GM12864 (cell line): ENCODE data around the gene PARVG.

Source experiments
- DNase-seq: peaks from one replicate; pipeline ENCODE4 v3.0.0-alpha.2; 2011; ENCODE audit warnings: low read depth
- H3K4me3 ChIP-seq: 2 replicates; pipeline ENCODE4 v1.5.1; 2011; ENCODE audit warnings: mild to moderate bottlenecking, low read depth, low read length, control low read depth
- TF ChIP-seq, protein P1 (sequence below): IDR thresholded peaks from 2 replicates; pipeline ENCODE4 v1.5.1; 2011; ENCODE audit warnings: low read depth, mild to moderate bottlenecking, moderate library complexity, low read length, control low read depth, inconsistent platforms; ENCODE audit errors: missing control alignments

The PARVG gene

DNA sequence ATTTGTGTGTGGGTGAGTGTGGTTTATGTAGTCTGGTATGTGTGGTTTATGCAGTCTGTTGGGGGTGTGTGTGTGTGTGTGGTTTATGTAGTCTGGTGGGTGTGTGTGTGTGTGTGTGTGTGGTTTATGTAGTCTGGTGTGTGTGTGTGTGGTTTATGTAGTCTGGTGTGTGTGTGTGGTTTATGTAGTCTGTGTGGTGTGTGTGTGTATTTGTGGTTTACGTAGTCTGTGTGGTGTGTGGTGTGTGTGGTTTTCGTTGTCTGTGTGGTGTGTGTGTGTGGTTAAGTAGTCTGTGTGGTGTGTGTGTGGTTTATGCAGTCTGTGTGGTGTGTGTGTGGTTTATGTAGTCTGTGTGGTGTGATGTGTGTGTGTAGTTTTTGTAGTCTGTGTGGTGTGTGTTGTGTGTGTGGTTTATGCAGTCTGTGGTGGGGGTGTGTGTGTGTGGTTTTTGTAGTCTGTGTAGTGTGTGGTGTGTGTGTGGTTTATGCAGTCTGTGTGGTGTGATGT is 26.2 kb upstream of the PARVG start:
- no peak for DNase-seq
- TF ChIP-seq, protein P1, sequence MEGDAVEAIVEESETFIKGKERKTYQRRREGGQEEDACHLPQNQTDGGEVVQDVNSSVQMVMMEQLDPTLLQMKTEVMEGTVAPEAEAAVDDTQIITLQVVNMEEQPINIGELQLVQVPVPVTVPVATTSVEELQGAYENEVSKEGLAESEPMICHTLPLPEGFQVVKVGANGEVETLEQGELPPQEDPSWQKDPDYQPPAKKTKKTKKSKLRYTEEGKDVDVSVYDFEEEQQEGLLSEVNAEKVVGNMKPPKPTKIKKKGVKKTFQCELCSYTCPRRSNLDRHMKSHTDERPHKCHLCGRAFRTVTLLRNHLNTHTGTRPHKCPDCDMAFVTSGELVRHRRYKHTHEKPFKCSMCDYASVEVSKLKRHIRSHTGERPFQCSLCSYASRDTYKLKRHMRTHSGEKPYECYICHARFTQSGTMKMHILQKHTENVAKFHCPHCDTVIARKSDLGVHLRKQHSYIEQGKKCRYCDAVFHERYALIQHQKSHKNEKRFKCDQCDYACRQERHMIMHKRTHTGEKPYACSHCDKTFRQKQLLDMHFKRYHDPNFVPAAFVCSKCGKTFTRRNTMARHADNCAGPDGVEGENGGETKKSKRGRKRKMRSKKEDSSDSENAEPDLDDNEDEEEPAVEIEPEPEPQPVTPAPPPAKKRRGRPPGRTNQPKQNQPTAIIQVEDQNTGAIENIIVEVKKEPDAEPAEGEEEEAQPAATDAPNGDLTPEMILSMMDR, result no peak
- H3K4me3 ChIP-seq, result no peak overlapping the region

DNA sequence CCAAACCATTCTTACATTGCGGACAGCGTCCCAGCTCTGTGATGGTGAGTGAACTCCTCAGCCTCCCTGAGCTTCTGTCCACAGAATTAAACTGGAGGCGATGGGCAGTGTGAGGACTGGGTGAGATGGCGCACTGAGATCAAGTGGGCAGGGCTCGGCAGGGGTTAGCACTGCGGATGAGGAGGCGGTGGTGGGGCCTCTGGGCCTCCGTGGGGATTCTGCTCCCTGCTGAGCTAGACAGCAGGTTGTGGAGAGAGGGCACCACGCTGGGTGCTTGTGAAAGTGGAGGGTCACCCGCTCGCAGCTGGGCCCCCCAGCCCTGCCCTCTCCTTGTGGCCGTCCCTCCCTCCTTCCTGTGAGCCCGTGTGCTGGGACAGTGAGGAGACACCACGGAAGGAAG is 25.6 kb upstream of the PARVG start:
- TF ChIP-seq, protein P1, result no peak
- no peak for DNase-seq
- H3K4me3 ChIP-seq, result no peak overlapping the region

DNA sequence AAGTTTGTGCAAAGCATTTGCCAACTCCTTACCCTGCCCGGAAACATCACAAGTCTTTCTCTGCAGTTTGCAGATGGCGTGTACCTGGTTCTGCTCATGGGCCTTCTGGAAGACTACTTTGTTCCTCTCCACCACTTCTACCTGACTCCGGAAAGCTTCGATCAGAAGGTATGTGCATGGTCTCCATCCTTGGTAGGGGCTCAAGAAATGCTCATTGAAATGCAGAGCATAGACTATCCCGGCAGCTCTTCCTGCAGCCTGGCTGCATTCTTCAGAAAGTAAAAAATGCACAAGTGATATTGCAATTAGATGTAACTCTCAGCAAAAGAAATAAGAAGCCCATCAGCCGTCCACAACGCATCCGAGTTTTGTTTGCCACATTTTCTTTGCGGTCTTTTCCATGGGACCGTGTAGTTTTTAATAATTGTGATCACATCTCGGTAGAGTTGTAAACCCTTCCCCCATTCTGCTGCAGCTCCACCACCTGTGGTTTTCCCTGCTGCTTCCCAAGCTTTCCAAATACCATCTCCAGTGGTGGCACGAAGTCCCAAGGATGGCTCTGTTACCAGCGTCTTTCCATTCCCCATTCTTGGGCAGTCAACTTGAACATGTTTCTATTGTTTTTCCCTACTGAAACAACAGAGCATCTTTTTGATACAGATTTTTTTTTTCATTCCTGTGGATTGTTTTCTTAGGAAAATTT is 22.7 kb upstream of the PARVG start:
- no peak overlapping the region for H3K4me3 ChIP-seq
- DNase-seq, result no peak
- TF ChIP-seq, protein P1, result no peak

DNA sequence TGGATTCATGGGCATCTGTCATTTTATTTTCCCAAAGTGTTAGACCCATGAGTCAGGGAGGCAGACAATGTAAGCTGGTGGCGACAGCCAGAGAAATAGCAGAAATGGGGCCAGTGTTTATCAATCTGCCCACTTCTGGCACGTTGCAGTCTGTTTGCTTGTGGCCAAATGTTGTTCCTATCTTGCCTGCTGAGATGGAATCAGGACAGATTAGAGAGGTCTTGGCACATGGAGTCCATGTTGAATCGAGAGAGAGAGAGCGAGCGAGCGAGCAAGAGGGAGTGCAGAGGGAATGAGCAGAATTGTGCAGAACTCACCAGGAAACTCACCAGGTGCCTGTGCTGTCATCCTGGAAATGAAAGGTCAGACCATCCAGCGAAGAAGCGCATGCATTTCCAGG is 21.9 kb upstream of the PARVG start:
- DNase-seq, result no peak
- TF ChIP-seq, protein P1, result no peak
- no peak overlapping the region for H3K4me3 ChIP-seq

DNA sequence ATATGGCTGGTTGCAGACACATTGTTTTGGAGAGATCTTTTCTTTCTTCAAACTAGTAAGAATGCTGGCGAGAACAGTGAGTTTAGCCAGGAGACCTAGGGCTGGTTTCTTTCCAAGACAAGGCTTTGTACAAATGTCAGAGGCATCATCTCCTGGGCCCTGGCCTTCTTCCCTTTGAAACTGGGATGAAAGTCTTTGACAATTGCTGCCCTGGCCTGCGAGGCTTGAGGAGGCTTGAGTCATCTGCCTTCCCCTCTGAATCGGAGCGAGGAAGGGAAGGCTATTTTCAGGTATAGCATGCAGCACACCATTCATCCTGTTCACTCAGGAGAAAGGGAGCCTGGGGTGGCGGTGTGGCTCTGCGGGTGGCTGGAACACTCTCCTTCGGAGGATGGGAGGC is 21.5 kb upstream of the PARVG start:
- TF ChIP-seq, protein P1, result no peak
- no peak for DNase-seq
- H3K4me3 ChIP-seq, result no peak overlapping the region

DNA sequence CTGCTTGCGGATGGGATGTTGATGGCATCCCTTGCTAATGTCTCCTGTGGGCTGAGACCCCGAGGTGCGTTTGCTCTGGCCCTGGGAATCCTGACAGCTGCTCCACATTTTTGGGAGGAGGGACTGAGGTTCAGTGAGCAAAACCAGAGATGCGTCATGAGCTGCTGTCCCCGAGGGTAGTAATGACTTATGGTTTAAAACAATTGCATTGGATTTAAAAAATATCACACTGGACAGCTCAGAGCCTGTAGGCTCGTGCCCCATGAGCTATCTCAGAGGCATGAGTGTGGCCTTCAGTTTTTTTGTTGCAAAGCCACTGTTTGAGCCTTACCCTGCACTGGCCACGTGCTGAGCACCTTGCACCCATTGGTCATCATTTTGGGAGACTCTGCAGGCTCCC is 20.9 kb upstream of the PARVG start:
- H3K4me3 ChIP-seq, result no peak overlapping the region
- no peak for DNase-seq
- TF ChIP-seq, protein P1, result no peak

DNA sequence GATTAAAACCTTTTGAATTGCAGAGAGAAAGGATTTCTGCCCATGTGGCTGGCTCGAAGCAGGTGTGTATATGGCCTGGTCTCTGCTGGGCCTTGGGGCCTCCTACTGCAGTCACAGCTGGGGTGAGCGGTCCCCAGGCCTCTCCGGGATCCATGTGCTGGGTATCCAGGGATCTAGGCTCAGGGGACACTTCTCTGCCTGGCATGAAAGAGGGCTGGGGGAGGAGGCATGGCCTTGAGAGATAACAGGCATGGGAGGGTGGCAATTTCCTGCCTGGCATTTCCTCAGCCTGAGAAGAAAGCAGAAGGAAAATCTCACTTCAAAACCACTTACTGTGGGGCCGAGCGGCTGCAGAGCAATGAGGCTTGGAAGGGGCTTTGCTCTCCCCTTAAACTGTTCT is 20.3 kb upstream of the PARVG start:
- TF ChIP-seq, protein P1, result no peak
- no peak for DNase-seq
- H3K4me3 ChIP-seq, result no peak overlapping the region
